ENCODE results near the gene ICAM2. TPM values are rescaled to one million over a fixed set of nuclear protein-coding genes. Genes with fewer than 3 reads are reported as not detected.

ICAM2 gene
- total RNA-seq, 1 experiment from 2014 or later, result 0.33 TPM

DNA sequence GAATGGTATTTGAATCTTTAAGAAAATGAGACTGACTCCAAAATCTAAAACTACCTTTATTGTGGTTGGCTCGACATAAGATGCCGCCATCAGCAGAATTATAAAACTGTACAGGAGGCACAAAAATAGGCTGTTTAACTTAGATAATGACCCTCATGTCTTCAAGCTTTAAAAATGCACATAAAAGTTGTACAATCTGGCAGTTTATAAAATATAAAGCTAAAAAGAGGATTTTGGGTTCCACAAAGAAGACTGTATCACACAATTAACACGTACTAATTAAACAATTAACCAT is 18.6 kb upstream of the ICAM2 start:
- Mint-ChIP-seq H3K27ac (no peak overlapping the region), H3K36me3 (no peaks in the 10 kb centered on the region), H3K27me3 (ENCODE audit: low read depth) (no peaks in the 10 kb centered on the region), H3K9me3 (no peaks in the 10 kb centered on the region), H3K4me3 (no peak overlapping the region), H3K4me1 (0 out of 2 replicates have a peak, but pooled peaks cover 3% of the 10 kb centered on the region)
- TF ChIP-seq NFE2L1 (CRISPR knock-in tag; IDR thresholded peaks at IDR 0.05) (no peak), GABPB1 (CRISPR knock-in tag; IDR thresholded peaks at IDR 0.05) (no peak), SMAD4 (CRISPR knock-in tag; IDR thresholded peaks at IDR 0.05) (no peak), ZNF232 (CRISPR knock-in tag; IDR thresholded peaks at IDR 0.05) (no peak), ELF4 (CRISPR knock-in tag; IDR thresholded peaks at IDR 0.05; ENCODE audit: low read depth) (no peak), ZBTB21 (CRISPR knock-in tag; IDR thresholded peaks at IDR 0.05; ENCODE audit: borderline replicate concordance) (no peak), RELA (CRISPR knock-in tag; IDR thresholded peaks at IDR 0.05; ENCODE audit: borderline replicate concordance) (no peak), GRHL2 (CRISPR knock-in tag; IDR thresholded peaks at IDR 0.05; ENCODE audit: insufficient replicate concordance, severe bottlenecking) (no peak)
- TF ChIP-seq, protein P1, sequence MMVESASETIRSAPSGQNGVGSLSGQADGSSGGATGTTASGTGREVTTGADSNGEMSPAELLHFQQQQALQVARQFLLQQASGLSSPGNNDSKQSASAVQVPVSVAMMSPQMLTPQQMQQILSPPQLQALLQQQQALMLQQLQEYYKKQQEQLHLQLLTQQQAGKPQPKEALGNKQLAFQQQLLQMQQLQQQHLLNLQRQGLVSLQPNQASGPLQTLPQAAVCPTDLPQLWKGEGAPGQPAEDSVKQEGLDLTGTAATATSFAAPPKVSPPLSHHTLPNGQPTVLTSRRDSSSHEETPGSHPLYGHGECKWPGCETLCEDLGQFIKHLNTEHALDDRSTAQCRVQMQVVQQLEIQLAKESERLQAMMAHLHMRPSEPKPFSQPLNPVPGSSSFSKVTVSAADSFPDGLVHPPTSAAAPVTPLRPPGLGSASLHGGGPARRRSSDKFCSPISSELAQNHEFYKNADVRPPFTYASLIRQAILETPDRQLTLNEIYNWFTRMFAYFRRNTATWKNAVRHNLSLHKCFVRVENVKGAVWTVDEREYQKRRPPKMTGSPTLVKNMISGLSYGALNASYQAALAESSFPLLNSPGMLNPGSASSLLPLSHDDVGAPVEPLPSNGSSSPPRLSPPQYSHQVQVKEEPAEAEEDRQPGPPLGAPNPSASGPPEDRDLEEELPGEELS (CRISPR knock-in tag; IDR thresholded peaks at IDR 0.05), result no peak
- TF ChIP-seq, protein P2, sequence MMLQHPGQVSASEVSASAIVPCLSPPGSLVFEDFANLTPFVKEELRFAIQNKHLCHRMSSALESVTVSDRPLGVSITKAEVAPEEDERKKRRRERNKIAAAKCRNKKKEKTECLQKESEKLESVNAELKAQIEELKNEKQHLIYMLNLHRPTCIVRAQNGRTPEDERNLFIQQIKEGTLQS (CRISPR knock-in tag; conservative IDR thresholded peaks at IDR 0.05), result no peak
- TF ChIP-seq, protein P3, sequence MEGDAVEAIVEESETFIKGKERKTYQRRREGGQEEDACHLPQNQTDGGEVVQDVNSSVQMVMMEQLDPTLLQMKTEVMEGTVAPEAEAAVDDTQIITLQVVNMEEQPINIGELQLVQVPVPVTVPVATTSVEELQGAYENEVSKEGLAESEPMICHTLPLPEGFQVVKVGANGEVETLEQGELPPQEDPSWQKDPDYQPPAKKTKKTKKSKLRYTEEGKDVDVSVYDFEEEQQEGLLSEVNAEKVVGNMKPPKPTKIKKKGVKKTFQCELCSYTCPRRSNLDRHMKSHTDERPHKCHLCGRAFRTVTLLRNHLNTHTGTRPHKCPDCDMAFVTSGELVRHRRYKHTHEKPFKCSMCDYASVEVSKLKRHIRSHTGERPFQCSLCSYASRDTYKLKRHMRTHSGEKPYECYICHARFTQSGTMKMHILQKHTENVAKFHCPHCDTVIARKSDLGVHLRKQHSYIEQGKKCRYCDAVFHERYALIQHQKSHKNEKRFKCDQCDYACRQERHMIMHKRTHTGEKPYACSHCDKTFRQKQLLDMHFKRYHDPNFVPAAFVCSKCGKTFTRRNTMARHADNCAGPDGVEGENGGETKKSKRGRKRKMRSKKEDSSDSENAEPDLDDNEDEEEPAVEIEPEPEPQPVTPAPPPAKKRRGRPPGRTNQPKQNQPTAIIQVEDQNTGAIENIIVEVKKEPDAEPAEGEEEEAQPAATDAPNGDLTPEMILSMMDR (IDR thresholded peaks at IDR 0.05), result no peak
- ATAC-seq (no peak), DNase-seq (ENCODE audit: low spot score) (no peak)
- CTCF ChIA-PET, result interaction anchor here (1.0 to 2.2 kb wide), 4 partner anchors 10 to 49 kb away, joined by 3 to 13 read pairs (median 4); no protein-coding TSS in a partner anchor
- POLR2A ChIA-PET, result no interaction called here

DNA sequence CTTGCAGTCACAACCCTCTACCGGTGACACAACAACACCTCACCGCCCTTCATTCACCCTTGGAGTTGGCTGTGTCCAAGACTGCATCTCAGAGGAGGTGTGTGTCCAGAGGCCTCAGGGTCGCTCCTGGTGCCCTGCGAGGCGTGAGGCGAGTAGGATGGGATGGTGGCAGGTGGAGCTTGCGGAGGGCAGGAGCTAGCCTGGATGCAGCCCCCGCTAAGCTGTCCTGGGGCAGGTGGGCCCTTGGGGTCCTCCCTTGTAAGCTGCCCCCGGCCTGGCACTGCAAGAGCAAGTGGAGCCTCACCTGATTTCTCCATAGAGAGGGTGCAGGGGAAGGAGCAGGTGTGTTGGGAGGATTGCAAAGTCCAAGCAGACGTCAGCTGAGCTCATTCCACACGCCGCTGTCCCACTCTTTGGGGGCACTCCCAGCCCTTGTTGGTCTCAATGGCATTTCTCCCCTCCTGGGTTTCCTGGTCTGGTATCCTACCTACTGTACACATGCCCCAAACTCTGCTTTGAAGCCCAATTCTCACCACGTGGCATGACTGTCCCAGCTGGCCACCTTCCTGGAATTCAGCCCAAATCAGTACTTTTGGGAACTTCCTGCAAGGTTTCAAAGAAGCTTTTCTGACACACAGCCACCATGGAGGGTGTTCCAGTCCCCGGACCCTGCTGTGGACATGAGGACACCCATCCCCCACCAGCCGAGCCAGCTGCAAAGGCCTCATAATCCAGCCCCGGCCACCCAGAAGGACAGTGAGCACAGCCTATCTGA is 18.1 kb upstream of the ICAM2 start:
- CTCF ChIA-PET, result interaction anchor here (1.0 to 2.2 kb wide), 5 partner anchors 9 to 95 kb away, joined by 3 to 13 read pairs (median 4); no protein-coding TSS in a partner anchor
- Mint-ChIP-seq H3K4me3 (no peak overlapping the region), H3K27me3 (ENCODE audit: low read depth) (no peaks in the 10 kb centered on the region), H3K9me3 (no peaks in the 10 kb centered on the region), H3K27ac (no peak overlapping the region), H3K36me3 (no peaks in the 10 kb centered on the region), H3K4me1 (0 out of 2 replicates have a peak, but pooled peaks cover 3% of the 10 kb centered on the region)
- POLR2A ChIA-PET, result no interaction called here
- TF ChIP-seq ZNF263 (CRISPR knock-in tag; IDR thresholded peaks at IDR 0.05; ENCODE audit: low read depth) (no peak), GRHL2 (CRISPR knock-in tag; IDR thresholded peaks at IDR 0.05; ENCODE audit: insufficient replicate concordance, severe bottlenecking) (no peak), FOXP1 (CRISPR knock-in tag; IDR thresholded peaks at IDR 0.05; ENCODE audit: borderline replicate concordance) (no peak)
- TF ChIP-seq, protein P4, sequence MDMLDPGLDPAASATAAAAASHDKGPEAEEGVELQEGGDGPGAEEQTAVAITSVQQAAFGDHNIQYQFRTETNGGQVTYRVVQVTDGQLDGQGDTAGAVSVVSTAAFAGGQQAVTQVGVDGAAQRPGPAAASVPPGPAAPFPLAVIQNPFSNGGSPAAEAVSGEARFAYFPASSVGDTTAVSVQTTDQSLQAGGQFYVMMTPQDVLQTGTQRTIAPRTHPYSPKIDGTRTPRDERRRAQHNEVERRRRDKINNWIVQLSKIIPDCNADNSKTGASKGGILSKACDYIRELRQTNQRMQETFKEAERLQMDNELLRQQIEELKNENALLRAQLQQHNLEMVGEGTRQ (CRISPR knock-in tag; IDR thresholded peaks at IDR 0.05), result no peak
- DNase-seq (ENCODE audit: low spot score) (no peak), ATAC-seq (no peak)

DNA sequence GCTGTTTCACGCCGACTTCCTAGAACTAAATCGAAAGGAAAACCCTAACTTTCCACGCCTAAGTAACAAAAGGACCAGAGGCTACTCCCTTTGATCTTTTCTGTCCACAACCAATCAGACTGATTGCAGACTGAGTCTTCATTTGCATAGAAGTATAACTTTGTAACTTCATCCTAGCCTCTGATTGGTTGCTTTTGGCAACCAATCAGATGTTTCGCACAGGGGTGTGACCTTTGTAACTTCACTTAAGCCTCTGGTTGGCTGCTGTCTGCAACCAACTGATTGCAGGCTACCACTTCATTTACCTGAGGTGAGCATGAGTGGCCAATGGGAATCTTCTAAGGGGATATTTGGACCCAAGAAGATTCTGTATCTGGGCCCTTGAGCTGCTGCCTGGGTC is 17.4 kb upstream of the ICAM2 start:
- no peaks in the 10 kb centered on the region for H3K9me3 Mint-ChIP-seq
- H3K4me3 Mint-ChIP-seq, result no peak overlapping the region
- no peaks in the 10 kb centered on the region for H3K36me3 Mint-ChIP-seq
- DNase-seq (ENCODE audit: low spot score) (no peak), ATAC-seq (no peak)
- H3K27me3 Mint-ChIP-seq (ENCODE audit: low read depth), result no peaks in the 10 kb centered on the region
- ChIA-PET POLR2A (no interaction called here), CTCF (interaction anchor here (1.3 to 2.2 kb wide), 3 partner anchors 9 to 96 kb away, joined by 5 to 30 read pairs (median 13); no protein-coding TSS in a partner anchor)
- H3K27ac Mint-ChIP-seq, result no peak overlapping the region
- H3K4me1 Mint-ChIP-seq, result 0 out of 2 replicates have a peak, but pooled peaks cover 3% of the 10 kb centered on the region
- TF ChIP-seq, protein P5, sequence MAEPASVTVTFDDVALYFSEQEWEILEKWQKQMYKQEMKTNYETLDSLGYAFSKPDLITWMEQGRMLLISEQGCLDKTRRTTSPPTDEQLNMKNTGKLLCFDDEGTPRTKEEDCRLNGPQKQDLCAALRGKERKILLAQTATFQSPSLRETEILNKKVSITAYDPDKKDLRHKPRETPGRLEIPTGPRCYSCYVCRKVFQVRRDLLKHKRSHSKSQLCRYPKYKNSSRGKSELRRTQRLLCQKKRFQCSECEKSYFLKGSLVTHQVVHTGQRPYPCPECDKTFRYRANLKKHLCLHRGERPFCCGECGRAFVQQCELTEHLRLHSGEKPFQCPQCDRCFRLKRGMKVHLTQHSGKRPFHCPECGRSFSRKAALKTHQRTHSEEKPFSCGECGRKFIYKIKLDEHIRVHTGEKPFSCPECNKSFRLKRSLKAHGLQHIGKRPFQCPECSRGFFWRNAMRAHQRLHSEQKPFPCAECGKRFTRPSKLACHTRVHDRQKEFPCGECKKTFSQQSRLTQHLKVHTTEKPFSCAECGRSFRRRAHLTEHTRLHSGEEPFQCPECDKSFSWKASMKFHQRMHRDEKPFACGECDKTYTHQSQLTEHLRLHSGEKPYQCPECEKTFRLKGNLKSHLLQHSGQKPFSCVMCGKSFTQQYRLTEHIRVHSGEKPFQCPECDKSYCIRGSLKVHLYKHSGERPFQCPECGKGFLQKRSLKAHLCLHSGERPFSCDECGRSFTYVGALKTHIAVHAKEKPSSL (CRISPR knock-in tag; conservative IDR thresholded peaks at IDR 0.05), result no peak
- TF ChIP-seq MYBL2 (CRISPR knock-in tag; IDR thresholded peaks at IDR 0.05) (no peak), PRRX2 (CRISPR knock-in tag; IDR thresholded peaks at IDR 0.05) (no peak), CREB1 (CRISPR knock-in tag; IDR thresholded peaks at IDR 0.05) (no peak), ELF4 (CRISPR knock-in tag; IDR thresholded peaks at IDR 0.05; ENCODE audit: low read depth) (no peak), RELA (CRISPR knock-in tag; IDR thresholded peaks at IDR 0.05; ENCODE audit: borderline replicate concordance) (no peak), ATF1 (CRISPR knock-in tag; IDR thresholded peaks at IDR 0.05) (no peak)
- TF ChIP-seq, protein P6, sequence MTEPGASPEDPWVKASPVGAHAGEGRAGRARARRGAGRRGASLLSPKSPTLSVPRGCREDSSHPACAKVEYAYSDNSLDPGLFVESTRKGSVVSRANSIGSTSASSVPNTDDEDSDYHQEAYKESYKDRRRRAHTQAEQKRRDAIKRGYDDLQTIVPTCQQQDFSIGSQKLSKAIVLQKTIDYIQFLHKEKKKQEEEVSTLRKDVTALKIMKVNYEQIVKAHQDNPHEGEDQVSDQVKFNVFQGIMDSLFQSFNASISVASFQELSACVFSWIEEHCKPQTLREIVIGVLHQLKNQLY (CRISPR knock-in tag; IDR thresholded peaks at IDR 0.05), result no peak
- TF ChIP-seq, protein P7, sequence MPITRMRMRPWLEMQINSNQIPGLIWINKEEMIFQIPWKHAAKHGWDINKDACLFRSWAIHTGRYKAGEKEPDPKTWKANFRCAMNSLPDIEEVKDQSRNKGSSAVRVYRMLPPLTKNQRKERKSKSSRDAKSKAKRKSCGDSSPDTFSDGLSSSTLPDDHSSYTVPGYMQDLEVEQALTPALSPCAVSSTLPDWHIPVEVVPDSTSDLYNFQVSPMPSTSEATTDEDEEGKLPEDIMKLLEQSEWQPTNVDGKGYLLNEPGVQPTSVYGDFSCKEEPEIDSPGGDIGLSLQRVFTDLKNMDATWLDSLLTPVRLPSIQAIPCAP (CRISPR knock-in tag; IDR thresholded peaks at IDR 0.05), result no peak
